ENCODE data around the gene AFAP1L2.

DNA sequence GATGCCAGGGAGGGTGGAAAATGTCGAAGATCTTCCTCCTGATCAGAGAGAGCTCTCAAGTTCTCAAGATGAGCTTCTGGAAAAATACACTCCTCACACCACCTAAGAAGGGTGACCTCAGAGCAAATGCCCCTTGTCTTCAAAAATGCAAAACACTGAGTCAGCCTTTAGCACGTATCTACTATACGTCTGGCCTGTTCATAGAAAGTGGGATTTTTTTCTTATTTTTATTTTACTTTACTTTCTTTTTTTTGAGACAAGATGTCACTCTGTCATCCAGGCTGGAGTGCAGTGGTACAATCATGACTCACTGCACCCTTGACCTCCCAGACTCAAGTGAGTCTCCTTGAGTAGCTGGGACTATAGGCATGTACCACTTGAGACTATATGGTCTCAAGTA is 57.1 kb downstream of the AFAP1L2 start:
- TF ChIP-seq, protein P1, sequence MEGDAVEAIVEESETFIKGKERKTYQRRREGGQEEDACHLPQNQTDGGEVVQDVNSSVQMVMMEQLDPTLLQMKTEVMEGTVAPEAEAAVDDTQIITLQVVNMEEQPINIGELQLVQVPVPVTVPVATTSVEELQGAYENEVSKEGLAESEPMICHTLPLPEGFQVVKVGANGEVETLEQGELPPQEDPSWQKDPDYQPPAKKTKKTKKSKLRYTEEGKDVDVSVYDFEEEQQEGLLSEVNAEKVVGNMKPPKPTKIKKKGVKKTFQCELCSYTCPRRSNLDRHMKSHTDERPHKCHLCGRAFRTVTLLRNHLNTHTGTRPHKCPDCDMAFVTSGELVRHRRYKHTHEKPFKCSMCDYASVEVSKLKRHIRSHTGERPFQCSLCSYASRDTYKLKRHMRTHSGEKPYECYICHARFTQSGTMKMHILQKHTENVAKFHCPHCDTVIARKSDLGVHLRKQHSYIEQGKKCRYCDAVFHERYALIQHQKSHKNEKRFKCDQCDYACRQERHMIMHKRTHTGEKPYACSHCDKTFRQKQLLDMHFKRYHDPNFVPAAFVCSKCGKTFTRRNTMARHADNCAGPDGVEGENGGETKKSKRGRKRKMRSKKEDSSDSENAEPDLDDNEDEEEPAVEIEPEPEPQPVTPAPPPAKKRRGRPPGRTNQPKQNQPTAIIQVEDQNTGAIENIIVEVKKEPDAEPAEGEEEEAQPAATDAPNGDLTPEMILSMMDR (IDR thresholded peaks at IDR 0.05; ENCODE audit: low read depth, low read length, poor library complexity, severe bottlenecking) = no peak
- no peak for TF ChIP-seq EZH2phosphoT487 (IDR thresholded peaks at IDR 0.05; ENCODE audit: borderline replicate concordance, low read length)
